HepG2 (cell line): ENCODE results near the gene EFHC2. TPM values are rescaled to one million over a fixed set of nuclear protein-coding genes. Genes with fewer than 3 reads are reported as not detected.

Experiments
- ATAC-seq: fragments of 200-7000 bp; cut with Tn5 transposase; 3 replicates; pipeline ENCODE4 v1.9.1; 2020; ENCODE audit warnings: mild to moderate bottlenecking, moderate library complexity
- BruUV-seq: library from RNA; stranded (reverse); fragments of 400-500 nt; replicated peaks from 2 replicates; lab custom pipeline; 2021; lab: Mats Ljungman, UMichigan
- CTCF ChIA-PET: fragments of 300-600 bp; formaldehyde crosslinking; extraction: SDS; loops from one replicate; lab custom pipeline; 2021; ENCODE audit warnings: low total read pairs, inconsistent platforms, low intra/inter-chr PET ratio; lab: Yijun Ruan, JAX
- POLR2A ChIA-PET: fragments of 350-600 bp; sonication (Branson Sonifier 250); formaldehyde crosslinking; loops from one replicate; lab custom pipeline; 2020; ENCODE audit warnings: antibody characterized with exemption, inconsistent platforms; lab: Yijun Ruan, JAX
- DNase-seq: peaks from one replicate; pipeline ENCODE4 v3.0.0-alpha.2; 2015; ENCODE audit warnings: low spot score
- FAIRE-seq: peaks from 3 replicates; lab custom pipeline; 2011; peaks lifted over from hg19 to GRCh38; lab: Jason Lieb, UNC
- H2AFZ ChIP-seq: one replicate; pipeline ENCODE4 v1.6.1; 2011; ENCODE audit warnings: low read length, inconsistent platforms
- H3K27ac ChIP-seq: fragments of 300-600 bp; 3 replicates; pipeline ENCODE4 v1.8.0; 2011; ENCODE audit warnings: mixed run types, mild to moderate bottlenecking, mixed read lengths, low read length, inconsistent platforms; ENCODE audit not compliant: insufficient read depth; ENCODE audit errors: extremely low read length
- H3K27me3 ChIP-seq, 2 experiments: fragments of 200-600 bp in 1 of 2; 2 replicates in 1 of 2; 3 replicates in 1 of 2; pipeline versions ENCODE4 v1.6.0 to v1.8.0; 2011; ENCODE audit warnings: low read length in 2 of 2, mild to moderate bottlenecking in 2 of 2, moderate library complexity in 2 of 2, inconsistent platforms in 1 of 2; ENCODE audit not compliant: insufficient read depth in 2 of 2, control insufficient read depth in 1 of 2
- H3K36me3 ChIP-seq, 2 experiments: fragments of 200-600 bp in 1 of 2; replicated peaks in 1 of 2; 2 replicates in 1 of 2; 3 replicates in 1 of 2; pipeline versions ENCODE4 v1.5.1 to v1.8.0; 2011; ENCODE audit warnings: low read length in 2 of 2, inconsistent platforms in 1 of 2; ENCODE audit not compliant: insufficient read depth in 2 of 2, control insufficient read depth in 1 of 2
- H3K4me1 ChIP-seq: 2 replicates; pipeline ENCODE4 v1.5.1; 2012; ENCODE audit warnings: low read length, inconsistent platforms; ENCODE audit not compliant: insufficient read depth
- H3K4me2 ChIP-seq: 2 replicates; pipeline ENCODE4 v1.6.0; 2011; ENCODE audit warnings: low read depth, low read length, inconsistent platforms
- H3K4me3 ChIP-seq, 3 experiments: fragments of 200-600 bp in 1 of 3; sonication (generic), shearing (Covaris generic) in 1 of 3; replicated peaks in 1 of 3; 2 replicates each; pipeline ENCODE4 v1.5.1; 2011 to 2016; ENCODE audit warnings: low read length in 3 of 3, inconsistent platforms in 2 of 3, low read depth in 2 of 3, mild to moderate bottlenecking in 2 of 3, control low read depth in 1 of 3, mixed read lengths in 1 of 3; ENCODE audit not compliant: insufficient read depth in 1 of 3
- H3K79me2 ChIP-seq: one replicate; pipeline ENCODE4 v1.6.1; 2011; ENCODE audit warnings: low read length, inconsistent platforms; ENCODE audit not compliant: insufficient read depth
- H3K9ac ChIP-seq: 2 replicates; pipeline ENCODE4 v1.6.0; 2011; ENCODE audit warnings: mild to moderate bottlenecking, low read depth, low read length, inconsistent platforms; ENCODE audit not compliant: insufficient read depth
- H3K9me3 ChIP-seq: 2 replicates; pipeline ENCODE4 v1.5.1; 2012; ENCODE audit warnings: mild to moderate bottlenecking, low read length
- H4K20me1 ChIP-seq: 2 replicates; pipeline ENCODE4 v1.6.0; 2011; ENCODE audit warnings: inconsistent platforms, mild to moderate bottlenecking, low read length, moderate library complexity; ENCODE audit not compliant: insufficient read depth
- DNMT1 ChIP-seq: sonication (generic); formaldehyde crosslinking; IDR thresholded peaks from 2 replicates; pipeline ENCODE4 v1.5.1; 2020; ENCODE audit warnings: mild to moderate bottlenecking, missing genetic modification reagents
- FOXP1 ChIP-seq, 2 experiments: fragments of 450-650 bp in 1 of 2; IDR thresholded peaks; 2 replicates each; pipeline ENCODE4 v1.6.1; 2017 to 2018; ENCODE audit warnings: antibody characterized with exemption in 1 of 2
- GABPB1 ChIP-seq: IDR thresholded peaks from 2 replicates; pipeline ENCODE4 v1.6.1; 2016; ENCODE audit warnings: mild to moderate bottlenecking, missing genetic modification reagents, moderate library complexity, missing compliant biosample characterization
- GFI1 ChIP-seq: sonication (generic); formaldehyde crosslinking; IDR thresholded peaks from 2 replicates; pipeline ENCODE4 v1.5.0; 2020; ENCODE audit warnings: missing genetic modification reagents, mild to moderate bottlenecking, borderline replicate concordance
- HDAC6 ChIP-seq: fragments of 200-600 bp; sonication (generic); IDR thresholded peaks from 2 replicates; pipeline ENCODE4 v1.7.0; 2017; ENCODE audit warnings: mild to moderate bottlenecking, antibody characterized with exemption, low read length, low read depth
- MAFG ChIP-seq: sonication (generic); formaldehyde crosslinking; IDR thresholded peaks from 2 replicates; pipeline ENCODE4 v1.5.1; 2020; ENCODE audit warnings: mild to moderate bottlenecking, missing genetic modification reagents
- NBN ChIP-seq: fragments of 450-650 bp; conservative IDR thresholded peaks from 2 replicates; pipeline ENCODE4 v1.6.1; 2017
- SALL2 ChIP-seq: sonication (generic); formaldehyde crosslinking; IDR thresholded peaks from 2 replicates; pipeline ENCODE4 v1.8.1; 2023; ENCODE audit warnings: mild to moderate bottlenecking, missing genetic modification reagents, inconsistent platforms
- SP2 ChIP-seq: sonication (generic); formaldehyde crosslinking; IDR thresholded peaks from 2 replicates; pipeline ENCODE4 v1.5.1; 2020; ENCODE audit warnings: mild to moderate bottlenecking, missing genetic modification reagents
- TSC22D2 ChIP-seq: sonication (generic); formaldehyde crosslinking; IDR thresholded peaks from 2 replicates; pipeline ENCODE4 v1.5.1; 2020; ENCODE audit warnings: missing genetic modification reagents, mild to moderate bottlenecking, borderline replicate concordance
- YEATS4 ChIP-seq: sonication (generic); formaldehyde crosslinking; IDR thresholded peaks from 2 replicates; pipeline ENCODE4 v1.4.0; 2020; ENCODE audit warnings: missing genetic modification reagents, borderline replicate concordance
- YY1 ChIP-seq: IDR thresholded peaks from 2 replicates; pipeline ENCODE4 v1.6.1; 2011; ENCODE audit warnings: low read length, low read depth, moderate library complexity, mild to moderate bottlenecking; ENCODE audit not compliant: insufficient read depth, insufficient replicate concordance
- ZBTB8A ChIP-seq: sonication (generic); formaldehyde crosslinking; IDR thresholded peaks from 2 replicates; pipeline ENCODE4 v1.4.0; 2020; ENCODE audit warnings: mild to moderate bottlenecking, low read depth, missing genetic modification reagents, borderline replicate concordance
- ZC3H13 ChIP-seq: sonication (generic); formaldehyde crosslinking; IDR thresholded peaks from 2 replicates; pipeline ENCODE4 v1.8.1; 2023; ENCODE audit warnings: mild to moderate bottlenecking, missing genetic modification reagents, moderate library complexity
- ZNF136 ChIP-seq: sonication (generic); formaldehyde crosslinking; IDR thresholded peaks from 2 replicates; pipeline ENCODE4 v1.8.1; 2022; ENCODE audit warnings: low read depth, mild to moderate bottlenecking, moderate library complexity, missing genetic modification reagents
- ZNF232 ChIP-seq: sonication (generic); formaldehyde crosslinking; IDR thresholded peaks from 2 replicates; pipeline ENCODE4 v1.4.0; 2020; ENCODE audit warnings: missing genetic modification reagents, borderline replicate concordance
- ZNF274 ChIP-seq: sonication (generic); formaldehyde crosslinking; IDR thresholded peaks from 2 replicates; pipeline ENCODE4 v1.5.1; 2020; ENCODE audit warnings: mild to moderate bottlenecking, missing genetic modification reagents
- ZNF782 ChIP-seq: sonication (generic); formaldehyde crosslinking; IDR thresholded peaks from 2 replicates; pipeline ENCODE4 v1.4.0; 2020; ENCODE audit warnings: missing genetic modification reagents, mild to moderate bottlenecking, borderline replicate concordance
- WGBS: methylation state at CpG from one replicate; pipeline ENCODE4 v1.1.6; 2017; ENCODE audit warnings: low lambda C conversion rate; 5-methylcytosine and 5-hydroxymethylcytosine counted together
- in situ Hi-C: cut with HindIII; loops from 2 replicates; pipeline ENCODE4 v1.10.0; 2017; ENCODE audit warnings: low pct_unique_long_range_greater_than_20kb; ENCODE audit not compliant: extremely low pct_ligation_motif_present
- intact Hi-C: fragments of 100-400 bp; cut with micrococcal nuclease; formaldehyde crosslinking; loops from one replicate; pipeline ENCODE4 v1.10.0; 2022; ENCODE audit not compliant: unreplicated experiment
- polyA plus RNA-seq, 8 experiments: library from polyadenylated mRNA; depleted of rRNA in 3 of 8; stranded (reverse) in 7 of 8; unstranded in 1 of 8; fragments of >200 nt; fragmentation: Illumina TruSeq in 4 of 8; extraction: Trizol in 4 of 8; gene quantifications; 2 replicates each; pipeline versions ENCODE4 v1.2.1 to v1.2.3, GENCODE V29; 2011 to 2016; ENCODE audit warnings: low read depth in 4 of 8, missing spikeins in 1 of 8, mixed read lengths in 1 of 8; ENCODE audit not compliant: insufficient read depth in 1 of 8
- total RNA-seq, 5 experiments: library from RNA; depleted of rRNA; stranded (reverse); fragments of >200 nt; fragmentation: Illumina TruSeq; extraction: Trizol; gene quantifications; 2 replicates each; pipeline ENCODE4 v1.2.3, GENCODE V29; 2016; ENCODE audit warnings: low read depth in 1 of 5
- TF ChIP-seq, protein P1 (sequence below), 2 experiments: fragments of 450-650 bp in 1 of 2; sonication (generic) in 1 of 2; formaldehyde crosslinking; IDR thresholded peaks; 2 replicates each; pipeline versions ENCODE4 v1.5.0 to v1.8.0; 2020 to 2022; ENCODE audit warnings: mild to moderate bottlenecking in 1 of 2, missing genetic modification reagents in 1 of 2
- TF ChIP-seq, protein P2 (sequence below): sonication (generic); formaldehyde crosslinking; IDR thresholded peaks from 2 replicates; pipeline ENCODE4 v1.5.1; 2020; ENCODE audit warnings: mild to moderate bottlenecking, missing genetic modification reagents

Gene EFHC2
- total and polyA plus RNA-seq, 2 of the 13 experiments (the other 11 are each of a cell fraction or from before 2014, with no cell fraction given) = not detected

DNA sequence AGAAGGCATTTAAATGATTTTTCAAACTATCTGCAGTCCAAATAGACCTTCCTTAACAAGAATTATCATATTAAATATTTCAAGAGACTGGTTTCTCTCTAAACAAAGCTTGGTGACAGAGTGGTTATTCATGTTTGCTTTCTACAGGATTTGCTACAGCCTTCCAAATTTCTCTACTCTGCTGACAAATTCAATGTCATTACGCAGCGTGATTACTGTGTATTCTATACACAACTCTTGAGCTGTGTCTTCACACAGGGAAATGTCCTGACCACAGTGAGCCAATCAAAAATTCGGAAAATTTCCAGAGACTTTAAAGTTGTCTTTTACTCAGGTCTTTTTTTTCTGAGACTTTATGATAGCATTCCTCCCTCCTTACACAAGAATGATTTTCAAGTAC, 75.6 kb downstream of the EFHC2 start (continued):
- TF ChIP-seq ZNF274 (CRISPR knock-in tag) = no peak

DNA sequence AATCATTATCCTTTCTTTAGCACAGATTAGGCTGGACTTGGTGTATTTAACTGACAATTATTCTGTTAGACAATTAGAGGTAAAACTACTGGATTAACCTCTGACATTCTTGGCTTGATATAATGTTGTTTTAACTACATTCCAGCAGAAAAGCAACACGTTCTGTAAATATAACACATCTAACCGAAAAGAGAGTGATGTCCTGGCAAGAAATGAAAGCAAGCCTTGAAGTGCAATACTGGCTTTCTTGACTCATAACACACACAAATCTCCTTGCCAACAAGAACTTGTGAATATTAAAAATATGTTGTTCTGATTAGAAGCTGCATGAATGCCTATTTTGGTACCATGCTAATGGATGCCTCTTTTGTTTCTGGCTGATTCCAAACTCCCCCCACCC, 76.4 kb downstream of the EFHC2 start:
- TF ChIP-seq TSC22D2 (CRISPR knock-in tag) = no peak
- no peak for TF ChIP-seq MAFG (CRISPR knock-in tag)
- TF ChIP-seq SALL2 (CRISPR knock-in tag) = no peak
- no peak for TF ChIP-seq HDAC6
- no peak for TF ChIP-seq NBN
- no peak for TF ChIP-seq ZBTB8A
- TF ChIP-seq DNMT1 = no peak
- TF ChIP-seq YEATS4 = no peak
- TF ChIP-seq GABPB1 (CRISPR knock-in tag) = no peak
- no peak for TF ChIP-seq ZC3H13 (CRISPR knock-in tag)
- TF ChIP-seq, protein P1, sequence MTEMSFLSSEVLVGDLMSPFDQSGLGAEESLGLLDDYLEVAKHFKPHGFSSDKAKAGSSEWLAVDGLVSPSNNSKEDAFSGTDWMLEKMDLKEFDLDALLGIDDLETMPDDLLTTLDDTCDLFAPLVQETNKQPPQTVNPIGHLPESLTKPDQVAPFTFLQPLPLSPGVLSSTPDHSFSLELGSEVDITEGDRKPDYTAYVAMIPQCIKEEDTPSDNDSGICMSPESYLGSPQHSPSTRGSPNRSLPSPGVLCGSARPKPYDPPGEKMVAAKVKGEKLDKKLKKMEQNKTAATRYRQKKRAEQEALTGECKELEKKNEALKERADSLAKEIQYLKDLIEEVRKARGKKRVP (CRISPR knock-in tag; IDR thresholded peaks at IDR 0.05) = no peak
- TF ChIP-seq ZNF782 (CRISPR knock-in tag) = no peak
- TF ChIP-seq, protein P2, sequence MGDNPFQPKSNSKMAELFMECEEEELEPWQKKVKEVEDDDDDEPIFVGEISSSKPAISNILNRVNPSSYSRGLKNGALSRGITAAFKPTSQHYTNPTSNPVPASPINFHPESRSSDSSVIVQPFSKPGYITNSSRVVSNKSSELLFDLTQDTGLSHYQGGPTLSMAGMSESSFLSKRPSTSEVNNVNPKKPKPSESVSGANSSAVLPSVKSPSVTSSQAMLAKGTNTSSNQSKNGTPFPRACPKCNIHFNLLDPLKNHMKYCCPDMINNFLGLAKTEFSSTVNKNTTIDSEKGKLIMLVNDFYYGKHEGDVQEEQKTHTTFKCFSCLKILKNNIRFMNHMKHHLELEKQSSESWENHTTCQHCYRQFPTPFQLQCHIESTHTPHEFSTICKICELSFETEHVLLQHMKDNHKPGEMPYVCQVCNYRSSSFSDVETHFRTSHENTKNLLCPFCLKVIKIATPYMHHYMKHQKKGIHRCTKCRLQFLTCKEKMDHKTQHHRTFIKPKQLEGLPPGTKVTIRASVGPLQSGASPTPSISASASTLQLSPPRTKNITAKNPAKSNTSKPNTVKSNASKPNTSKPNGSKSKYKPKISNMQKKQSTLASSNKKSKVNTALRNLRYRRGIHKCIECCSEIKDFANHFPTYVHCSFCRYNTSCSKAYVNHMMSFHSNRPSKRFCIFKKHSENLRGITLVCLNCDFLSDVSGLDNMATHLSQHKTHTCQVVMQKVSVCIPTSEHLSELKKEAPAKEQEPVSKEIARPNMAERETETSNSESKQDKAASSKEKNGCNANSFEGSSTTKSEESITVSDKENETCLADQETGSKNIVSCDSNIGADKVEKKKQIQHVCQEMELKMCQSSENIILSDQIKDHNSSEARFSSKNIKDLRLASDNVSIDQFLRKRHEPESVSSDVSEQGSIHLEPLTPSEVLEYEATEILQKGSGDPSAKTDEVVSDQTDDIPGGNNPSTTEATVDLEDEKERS (CRISPR knock-in tag) = no peak
- TF ChIP-seq YY1 = no peak
- no peak for TF ChIP-seq GFI1
- TF ChIP-seq SP2 (CRISPR knock-in tag) = no peak
- TF ChIP-seq ZNF232 = no peak
- no peak for TF ChIP-seq ZNF136 (CRISPR knock-in tag)
- no peak for TF ChIP-seq FOXP1 (IDR thresholded peaks at IDR 0.05)
- TF ChIP-seq FOXP1 (CRISPR knock-in tag; IDR thresholded peaks at IDR 0.05) = no peak
- intact Hi-C loops (no loop called here), in situ Hi-C loops (no loop called here)
- no peaks in the 10 kb centered on the region for H3K4me1 ChIP-seq
- no peaks in the 10 kb centered on the region for H4K20me1 ChIP-seq
- H3K27me3 ChIP-seq = no peaks in the 10 kb centered on the region
- no TSS peak for BruUV-seq
- no peak for ATAC-seq
- no peaks in the 10 kb centered on the region for H3K79me2 ChIP-seq
- H3K4me3 ChIP-seq = no peak overlapping the region
- POLR2A ChIA-PET = no interaction called here
- CTCF ChIA-PET = no interaction called here
- no peak for FAIRE-seq
- no peak overlapping the region for H3K27ac ChIP-seq
- H2AFZ ChIP-seq = no peak overlapping the region
- no peak for DNase-seq
- H3K36me3 ChIP-seq = no peaks in the 10 kb centered on the region
- WGBS = 0% methylated on average over 2 of the region's 2 CpGs
- H3K9me3 ChIP-seq = no peaks in the 10 kb centered on the region
- no peak overlapping the region for H3K9ac ChIP-seq
- H3K4me2 ChIP-seq = no peak overlapping the region
